ENCODE data around the gene GLI2.

Gene GLI2

DNA sequence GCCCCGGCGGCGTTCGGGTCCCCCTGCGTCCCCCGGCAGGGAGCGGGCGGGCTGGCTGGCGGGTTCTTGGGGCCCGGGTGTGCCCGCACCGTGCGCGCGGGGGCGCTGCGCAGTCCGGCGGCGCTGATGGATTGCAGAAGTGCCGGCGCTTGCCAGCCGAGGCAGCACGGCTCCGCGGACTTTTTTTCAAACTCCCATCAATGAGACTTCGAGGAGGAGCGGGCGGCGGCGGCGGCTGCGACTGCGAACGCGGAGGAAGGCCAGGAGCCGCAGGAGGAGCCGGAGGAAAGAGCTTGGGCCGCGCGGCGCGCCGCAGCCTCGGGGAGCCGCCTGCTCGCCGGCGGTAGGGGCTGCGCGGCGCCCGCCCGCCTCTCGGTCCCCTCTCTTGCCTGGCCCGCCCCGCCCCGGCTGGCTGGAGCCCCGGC lies at the start of gene GLI2 (continued):
- no peak for TF ChIP-seq REST (tag by site-specific recombination; IDR thresholded peaks at IDR 0.05)
- no peak for TF ChIP-seq ZFP3 (tag by site-specific recombination; IDR thresholded peaks at IDR 0.05; ENCODE audit: low read depth)
- no peak for TF ChIP-seq WT1 (tag by site-specific recombination; IDR thresholded peaks at IDR 0.05)
- TF ChIP-seq ZNF549 (tag by site-specific recombination; IDR thresholded peaks at IDR 0.05) = no peak
- peak; percentile 89 for TF ChIP-seq ZNF660 (tag by site-specific recombination; IDR thresholded peaks at IDR 0.05)
- TF ChIP-seq ZNF580 (tag by site-specific recombination; IDR thresholded peaks at IDR 0.05) = no peak
- TF ChIP-seq ZNF112 (tag by site-specific recombination; IDR thresholded peaks at IDR 0.05) = no peak
- no peak for TF ChIP-seq GLI2 (tag by site-specific recombination; IDR thresholded peaks at IDR 0.05; ENCODE audit: borderline replicate concordance, low read depth)
- TF ChIP-seq ZNF561 (tag by site-specific recombination; IDR thresholded peaks at IDR 0.05; ENCODE audit: borderline replicate concordance) = peak; percentile 43; the same call in 1 of the 2 replicates
- no peak for TF ChIP-seq ZNF239 (tag by site-specific recombination; IDR thresholded peaks at IDR 0.05)
- TF ChIP-seq ATF2 (tag by site-specific recombination; IDR thresholded peaks at IDR 0.05; ENCODE audit: low read depth) = no peak
- TF ChIP-seq KLF10 (tag by site-specific recombination; IDR thresholded peaks at IDR 0.05) = no peak
- TF ChIP-seq ZNF830 (tag by site-specific recombination; IDR thresholded peaks at IDR 0.05; ENCODE audit: low read depth) = no peak
- TF ChIP-seq ZNF121 (tag by site-specific recombination; IDR thresholded peaks at IDR 0.05) = no peak
- no peak for TF ChIP-seq ZNF843 (tag by site-specific recombination; IDR thresholded peaks at IDR 0.05)
- TF ChIP-seq RBAK (tag by site-specific recombination; IDR thresholded peaks at IDR 0.05) = no peak
- no peak for TF ChIP-seq MEIS1 (CRISPR knock-in tag; IDR thresholded peaks at IDR 0.05; ENCODE audit: borderline replicate concordance)
- TF ChIP-seq, protein P1, sequence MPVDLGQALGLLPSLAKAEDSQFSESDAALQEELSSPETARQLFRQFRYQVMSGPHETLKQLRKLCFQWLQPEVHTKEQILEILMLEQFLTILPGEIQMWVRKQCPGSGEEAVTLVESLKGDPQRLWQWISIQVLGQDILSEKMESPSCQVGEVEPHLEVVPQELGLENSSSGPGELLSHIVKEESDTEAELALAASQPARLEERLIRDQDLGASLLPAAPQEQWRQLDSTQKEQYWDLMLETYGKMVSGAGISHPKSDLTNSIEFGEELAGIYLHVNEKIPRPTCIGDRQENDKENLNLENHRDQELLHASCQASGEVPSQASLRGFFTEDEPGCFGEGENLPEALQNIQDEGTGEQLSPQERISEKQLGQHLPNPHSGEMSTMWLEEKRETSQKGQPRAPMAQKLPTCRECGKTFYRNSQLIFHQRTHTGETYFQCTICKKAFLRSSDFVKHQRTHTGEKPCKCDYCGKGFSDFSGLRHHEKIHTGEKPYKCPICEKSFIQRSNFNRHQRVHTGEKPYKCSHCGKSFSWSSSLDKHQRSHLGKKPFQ (tag by site-specific recombination; IDR thresholded peaks at IDR 0.05) = no peak
- no peak for TF ChIP-seq ZNF600 (tag by site-specific recombination; IDR thresholded peaks at IDR 0.05)
- TF ChIP-seq ZFHX2 (tag by site-specific recombination; conservative IDR thresholded peaks at IDR 0.05) = no peak
- TF ChIP-seq, protein P2, sequence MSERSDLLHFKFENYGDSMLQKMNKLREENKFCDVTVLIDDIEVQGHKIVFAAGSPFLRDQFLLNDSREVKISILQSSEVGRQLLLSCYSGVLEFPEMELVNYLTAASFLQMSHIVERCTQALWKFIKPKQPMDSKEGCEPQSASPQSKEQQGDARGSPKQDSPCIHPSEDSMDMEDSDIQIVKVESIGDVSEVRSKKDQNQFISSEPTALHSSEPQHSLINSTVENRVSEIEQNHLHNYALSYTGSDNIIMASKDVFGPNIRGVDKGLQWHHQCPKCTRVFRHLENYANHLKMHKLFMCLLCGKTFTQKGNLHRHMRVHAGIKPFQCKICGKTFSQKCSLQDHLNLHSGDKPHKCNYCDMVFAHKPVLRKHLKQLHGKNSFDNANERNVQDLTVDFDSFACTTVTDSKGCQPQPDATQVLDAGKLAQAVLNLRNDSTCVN (tag by site-specific recombination; optimal IDR thresholded peaks at IDR 0.05) = peak; percentile 48
- TF ChIP-seq ZNF544 (tag by site-specific recombination; IDR thresholded peaks at IDR 0.05) = no peak
- TF ChIP-seq HOXD13 (CRISPR knock-in tag; IDR thresholded peaks at IDR 0.05; ENCODE audit: borderline replicate concordance) = no peak
- TF ChIP-seq ZNF398 (tag by site-specific recombination; IDR thresholded peaks at IDR 0.05) = no peak
- TF ChIP-seq, protein P3, sequence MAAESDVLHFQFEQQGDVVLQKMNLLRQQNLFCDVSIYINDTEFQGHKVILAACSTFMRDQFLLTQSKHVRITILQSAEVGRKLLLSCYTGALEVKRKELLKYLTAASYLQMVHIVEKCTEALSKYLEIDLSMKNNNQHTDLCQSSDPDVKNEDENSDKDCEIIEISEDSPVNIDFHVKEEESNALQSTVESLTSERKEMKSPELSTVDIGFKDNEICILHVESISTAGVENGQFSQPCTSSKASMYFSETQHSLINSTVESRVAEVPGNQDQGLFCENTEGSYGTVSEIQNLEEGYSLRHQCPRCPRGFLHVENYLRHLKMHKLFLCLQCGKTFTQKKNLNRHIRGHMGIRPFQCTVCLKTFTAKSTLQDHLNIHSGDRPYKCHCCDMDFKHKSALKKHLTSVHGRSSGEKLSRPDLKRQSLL (tag by site-specific recombination; IDR thresholded peaks at IDR 0.05) = no peak
- no peak for TF ChIP-seq ZNF560 (tag by site-specific recombination; IDR thresholded peaks at IDR 0.05; ENCODE audit: borderline replicate concordance)
- TF ChIP-seq OVOL3 (tag by site-specific recombination; IDR thresholded peaks at IDR 0.05) = no peak
- no peak for TF ChIP-seq ZNF610 (tag by site-specific recombination; IDR thresholded peaks at IDR 0.05; ENCODE audit: borderline replicate concordance)
- no peak for TF ChIP-seq ZNF366 (tag by site-specific recombination; conservative IDR thresholded peaks at IDR 0.05)
- no peak for TF ChIP-seq KLF1 (tag by site-specific recombination; IDR thresholded peaks at IDR 0.05)
- no peak for TF ChIP-seq GLIS2 (tag by site-specific recombination; IDR thresholded peaks at IDR 0.05)
